ENCODE measurements around the gene TLDC2. TPM values are rescaled to one million over a fixed set of nuclear protein-coding genes. Genes with fewer than 3 reads are reported as not detected.

The TLDC2 gene
- total RNA-seq, 1 experiment from 2014 or later, result 1.1 TPM

GRCh38 chr20:36941401-36941835 is 65.5 kb downstream of the TLDC2 start:
- CTCF ChIA-PET, result interaction anchor here (0.6 kb wide), 1 partner anchor 20 kb away, joined by 3 read pairs; no protein-coding TSS in a partner anchor
- Mint-ChIP-seq H3K27me3 (ENCODE audit: unreplicated experiment) (no peaks in the 10 kb centered on the region), H3K9me3 (ENCODE audit: low read depth, unreplicated experiment) (no peaks in the 10 kb centered on the region), H3K36me3 (ENCODE audit: insufficient read depth, unreplicated experiment) (peaks cover 4% of the 10 kb centered on the region), H3K27ac (ENCODE audit: unreplicated experiment) (no peak overlapping the region), H3K4me3 (ENCODE audit: low read depth, unreplicated experiment) (no peak overlapping the region), H3K4me1 (ENCODE audit: low read depth, unreplicated experiment) (peaks cover 8% of the 10 kb centered on the region)
- TF ChIP-seq, protein P1, sequence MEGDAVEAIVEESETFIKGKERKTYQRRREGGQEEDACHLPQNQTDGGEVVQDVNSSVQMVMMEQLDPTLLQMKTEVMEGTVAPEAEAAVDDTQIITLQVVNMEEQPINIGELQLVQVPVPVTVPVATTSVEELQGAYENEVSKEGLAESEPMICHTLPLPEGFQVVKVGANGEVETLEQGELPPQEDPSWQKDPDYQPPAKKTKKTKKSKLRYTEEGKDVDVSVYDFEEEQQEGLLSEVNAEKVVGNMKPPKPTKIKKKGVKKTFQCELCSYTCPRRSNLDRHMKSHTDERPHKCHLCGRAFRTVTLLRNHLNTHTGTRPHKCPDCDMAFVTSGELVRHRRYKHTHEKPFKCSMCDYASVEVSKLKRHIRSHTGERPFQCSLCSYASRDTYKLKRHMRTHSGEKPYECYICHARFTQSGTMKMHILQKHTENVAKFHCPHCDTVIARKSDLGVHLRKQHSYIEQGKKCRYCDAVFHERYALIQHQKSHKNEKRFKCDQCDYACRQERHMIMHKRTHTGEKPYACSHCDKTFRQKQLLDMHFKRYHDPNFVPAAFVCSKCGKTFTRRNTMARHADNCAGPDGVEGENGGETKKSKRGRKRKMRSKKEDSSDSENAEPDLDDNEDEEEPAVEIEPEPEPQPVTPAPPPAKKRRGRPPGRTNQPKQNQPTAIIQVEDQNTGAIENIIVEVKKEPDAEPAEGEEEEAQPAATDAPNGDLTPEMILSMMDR (IDR thresholded peaks at IDR 0.05; ENCODE audit: unreplicated experiment), result no peak
- DNase-seq, result no peak
- BruUV-seq (replicated peaks), result no TSS peak
- intact Hi-C loops (cut with micrococcal nuclease; ENCODE audit: unreplicated experiment), result no loop called here

Other genes with a start within 250 kb of the TLDC2 start
- gene SLA2, start 229.9 kb upstream of the TLDC2 start, total RNA-seq (2022), result not detected in 2 replicates
- 16.6 and 18.0 TPM in 2 replicates for gene NDRG3, start 130.0 kb upstream of the TLDC2 start, total RNA-seq (2022)
- gene DSN1, start 102.4 kb upstream of the TLDC2 start, total RNA-seq (2022), result 36.7 and 42.5 TPM in 2 replicates
- 54.3 and 93.5 TPM in 2 replicates for gene SAMHD1, start 75.6 kb downstream of the TLDC2 start, total RNA-seq (2022)
- 20.3 and 21.5 TPM in 2 replicates for gene RBL1, start 219.9 kb downstream of the TLDC2 start, total RNA-seq (2022)

Measured in Calu3 (cell line).